HCT116 (cell line): Measurements from ENCODE around the gene FHIT. TPM values are rescaled to one million over a fixed set of nuclear protein-coding genes. Genes with fewer than 3 reads are reported as not detected.

ENCODE experiments used
- ATAC-seq: fragments of 200-7000 bp; cut with Tn5 transposase; 2 replicates; pipeline ENCODE4 v1.9.1; 2020; ENCODE audit warnings: mild to moderate bottlenecking, moderate library complexity
- BruUV-seq: library from RNA; stranded (reverse); fragments of 400-500 nt; replicated peaks from 2 replicates; lab custom pipeline; 2021; lab: Mats Ljungman, UMichigan
- CTCF ChIA-PET: fragments of 300-600 bp; sonication (Branson Sonifier 250); formaldehyde crosslinking; loops from one replicate; lab custom pipeline; 2021; ENCODE audit warnings: antibody characterized with exemption; lab: Charles Lee
- POLR2A ChIA-PET: fragments of 300-600, 350-600 bp; sonication (Branson Sonifier 250); formaldehyde crosslinking; loops from one replicate; lab custom pipeline; 2021; ENCODE audit warnings: antibody characterized with exemption; lab: Charles Lee
- RAD21 ChIA-PET, 2 experiments: fragments of 300-600 bp; sonication (Branson Sonifier 250); formaldehyde crosslinking; loops; one replicate each; lab custom pipeline; 2023; ENCODE audit warnings: low total read pairs in 2 of 2; ENCODE audit not compliant: uncharacterized antibody in 2 of 2, unreplicated experiment in 2 of 2, low non-redundant PET in 1 of 2; lab: Charles Lee
- DNase-seq: peaks from one replicate; pipeline ENCODE4 v3.0.0-alpha.2; 2010; ENCODE audit warnings: low read depth, low spot score
- H2AFZ ChIP-seq: fragments of 200-600 bp; shearing (Covaris generic), sonication (generic); 2 replicates; pipeline ENCODE4 v1.6.1; 2017; ENCODE audit warnings: low read depth, mixed run types, mixed read lengths, antibody characterized with exemption, low read length; ENCODE audit not compliant: poor library complexity, severe bottlenecking
- H3K27ac ChIP-seq: 2 replicates; pipeline ENCODE4 v1.5.1; 2012; ENCODE audit warnings: low read depth, low read length
- H3K27me3 ChIP-seq: fragments of 200-600 bp; sonication (generic); 2 replicates; pipeline ENCODE4 v1.6.1; 2016; ENCODE audit warnings: mixed run types, low read length, mixed read lengths; ENCODE audit not compliant: insufficient read depth
- H3K36me3 ChIP-seq, 2 experiments: fragments of 200-500 bp in 1 of 2; fragments of 200-600 bp in 1 of 2; sonication (Bioruptor generic) in 1 of 2; sonication (generic) in 1 of 2; 2 replicates each; pipeline versions ENCODE4 v1.5.1 to v1.6.1; 2014 to 2016; ENCODE audit warnings: low read length in 2 of 2, inconsistent platforms in 1 of 2, mixed read lengths in 1 of 2, mixed run types in 1 of 2; ENCODE audit not compliant: insufficient read depth in 2 of 2, control insufficient read depth in 1 of 2
- H3K4me1 ChIP-seq, 2 experiments: fragments of 200-600 bp in 1 of 2; sonication (generic) in 1 of 2; 2 replicates each; pipeline versions ENCODE4 v1.5.1 to v1.6.1; 2012 to 2017; ENCODE audit warnings: low read length in 2 of 2, inconsistent platforms in 1 of 2, mild to moderate bottlenecking in 1 of 2, mixed read lengths in 1 of 2, mixed run types in 1 of 2, moderate library complexity in 1 of 2; ENCODE audit not compliant: insufficient read depth in 2 of 2, control insufficient read depth in 1 of 2
- H3K4me2 ChIP-seq: fragments of 200-600 bp; sonication (generic); 2 replicates; pipeline ENCODE4 v1.6.1; 2017; ENCODE audit warnings: mixed run types, low read length, mixed read lengths
- H3K4me3 ChIP-seq, 2 experiments: fragments of 200-600 bp in 1 of 2; sonication (generic) in 1 of 2; replicated peaks in 1 of 2; 2 replicates each; pipeline ENCODE4 v1.5.1; 2011 to 2016; ENCODE audit warnings: low read length in 2 of 2, control low read depth in 1 of 2, low read depth in 1 of 2, mild to moderate bottlenecking in 1 of 2, mixed read lengths in 1 of 2, mixed run types in 1 of 2
- H3K79me2 ChIP-seq: fragments of 200-600 bp; sonication (generic); 2 replicates; pipeline ENCODE4 v1.6.1; 2017; ENCODE audit warnings: mild to moderate bottlenecking, mixed run types, low read length, moderate library complexity, mixed read lengths; ENCODE audit not compliant: insufficient read depth
- H3K9ac ChIP-seq: fragments of 200-600 bp; sonication (generic); 2 replicates; pipeline ENCODE4 v1.6.1; 2016; ENCODE audit warnings: low read length, mixed read lengths
- H3K9me2 ChIP-seq: fragments of 200-600 bp; sonication (generic), shearing (Covaris generic); 2 replicates; pipeline ENCODE4 v1.6.1; 2017; ENCODE audit warnings: mixed run types, mild to moderate bottlenecking, moderate library complexity; ENCODE audit not compliant: insufficient read depth
- H3K9me3 ChIP-seq, 2 experiments: fragments of 200-500 bp in 1 of 2; fragments of 200-600 bp in 1 of 2; sonication (Bioruptor generic) in 1 of 2; sonication (generic) in 1 of 2; 2 replicates each; pipeline ENCODE4 v1.6.1; 2014 to 2017; ENCODE audit warnings: low read length in 2 of 2, mixed read lengths in 2 of 2, inconsistent platforms in 1 of 2, low read depth in 1 of 2, mild to moderate bottlenecking in 1 of 2, mixed run types in 1 of 2, moderate library complexity in 1 of 2; ENCODE audit not compliant: control insufficient read depth in 1 of 2, insufficient read depth in 1 of 2
- H4K20me1 ChIP-seq: fragments of 200-600 bp; sonication (generic), shearing (Covaris generic); 2 replicates; pipeline ENCODE4 v1.6.1; 2017; ENCODE audit warnings: mixed run types, mild to moderate bottlenecking, moderate library complexity; ENCODE audit not compliant: insufficient read depth
- ATF3 ChIP-seq: IDR thresholded peaks from 2 replicates; pipeline ENCODE4 v1.6.1; 2012
- CBX3 ChIP-seq: IDR thresholded peaks from 2 replicates; pipeline ENCODE4 v1.6.1; 2012; ENCODE audit warnings: low read depth
- CEBPB ChIP-seq: IDR thresholded peaks from 2 replicates; pipeline ENCODE4 v1.6.1; 2012; ENCODE audit warnings: low read depth
- EZH2 ChIP-seq: fragments of 200-600 bp; sonication (generic); IDR thresholded peaks from 2 replicates; pipeline ENCODE4 v1.6.1; 2017; ENCODE audit warnings: antibody characterized with exemption, mixed run types
- EZH2phosphoT487 ChIP-seq: fragments of 200-600 bp; IDR thresholded peaks from 2 replicates; pipeline ENCODE4 v1.6.1; 2018; ENCODE audit warnings: antibody characterized with exemption, borderline replicate concordance
- MAX ChIP-seq: IDR thresholded peaks from 2 replicates; pipeline ENCODE4 v1.6.1; 2012
- POLR2A ChIP-seq: IDR thresholded peaks from 2 replicates; pipeline ENCODE4 v1.7.0; 2011; ENCODE audit warnings: borderline replicate concordance; ENCODE audit not compliant: insufficient read depth, insufficient read length; ENCODE audit errors: extremely low read depth
- RAD21 ChIP-seq: IDR thresholded peaks from 2 replicates; pipeline ENCODE4 v1.6.1; 2012; ENCODE audit warnings: low read depth, mild to moderate bottlenecking
- SIN3A ChIP-seq: IDR thresholded peaks from 2 replicates; pipeline ENCODE4 v1.6.1; 2012; ENCODE audit warnings: low read depth
- SP1 ChIP-seq: IDR thresholded peaks from 2 replicates; pipeline ENCODE4 v1.6.1; 2012; ENCODE audit warnings: low read depth
- SRF ChIP-seq: IDR thresholded peaks from 2 replicates; pipeline ENCODE4 v1.6.1; 2012; ENCODE audit warnings: low read depth
- TCF7L2 ChIP-seq: IDR thresholded peaks from 2 replicates; pipeline ENCODE4 v1.7.0; 2011; ENCODE audit warnings: borderline replicate concordance, inconsistent platforms; ENCODE audit not compliant: insufficient read depth, insufficient read length; ENCODE audit errors: extremely low read depth
- YY1 ChIP-seq: IDR thresholded peaks from 2 replicates; pipeline ENCODE4 v1.6.1; 2011; ENCODE audit warnings: low read length, low read depth, moderate library complexity, mild to moderate bottlenecking; ENCODE audit not compliant: insufficient replicate concordance; ENCODE audit errors: extremely low read depth
- ZFX ChIP-seq: fragments of 450-650 bp; IDR thresholded peaks from 2 replicates; pipeline ENCODE4 v1.6.1; 2017
- ZNF274 ChIP-seq: fragments of 200-500 bp; sonication (Bioruptor generic); IDR thresholded peaks from 2 replicates; pipeline ENCODE4 v1.6.1; 2014; ENCODE audit warnings: mild to moderate bottlenecking, low read depth, low read length, inconsistent platforms
- intact Hi-C: fragments of 100-400 bp; cut with micrococcal nuclease; formaldehyde crosslinking; loops from 2 replicates; pipeline ENCODE4 v1.10.0; 2022
- total RNA-seq: library from RNA; stranded (reverse); gene quantifications from one replicate; pipeline ENCODE4 v1.2.1, GENCODE V29; 2021; ENCODE audit not compliant: unreplicated experiment
- TF ChIP-seq, protein P1 (sequence below), 3 experiments: fragments of 200-600 bp in 1 of 3; sonication (generic) in 1 of 3; IDR thresholded peaks in 2 of 3; conservative IDR thresholded peaks in 1 of 3; 2 replicates each; pipeline ENCODE4 v1.5.1; 2012 to 2017; ENCODE audit warnings: low read depth in 2 of 3, low read length in 2 of 3, antibody characterized with exemption in 1 of 3, borderline replicate concordance in 1 of 3, control low read depth in 1 of 3, mild to moderate bottlenecking in 1 of 3, mixed read lengths in 1 of 3, mixed run types in 1 of 3, moderate library complexity in 1 of 3; ENCODE audit not compliant: insufficient read depth in 1 of 3
- TF ChIP-seq, protein P2 (sequence below): IDR thresholded peaks from 2 replicates; pipeline ENCODE4 v1.6.1; 2011; ENCODE audit warnings: mild to moderate bottlenecking, low read length, moderate library complexity; ENCODE audit not compliant: insufficient replicate concordance; ENCODE audit errors: extremely low read depth
- TF ChIP-seq, protein P3 (sequence below): IDR thresholded peaks from 2 replicates; pipeline ENCODE4 v1.6.1; 2012; ENCODE audit warnings: low read depth

Gene FHIT
- total RNA-seq, 1 experiment from 2014 or later: 20.1 TPM

GRCh38 chr3:60364475-60364874 is 886.8 kb downstream of the FHIT start:
- no peaks in the 10 kb centered on the region for H4K20me1 ChIP-seq
- ATAC-seq (no peak), DNase-seq (no peak)
- CTCF ChIA-PET: no interaction called here
- H3K9me3 ChIP-seq: no peaks in the 10 kb centered on the region
- H3K79me2 ChIP-seq: no peaks in the 10 kb centered on the region
- intact Hi-C loops: loop anchor here (10.0 kb wide), 1 partner anchor 50 kb away; no protein-coding TSS in a partner anchor
- no peaks in the 10 kb centered on the region for H3K27me3 ChIP-seq
- no peaks in the 10 kb centered on the region for H3K9me2 ChIP-seq
- RAD21 ChIA-PET: no interaction called here
- POLR2A ChIA-PET: no interaction called here
- no peak overlapping the region for H3K9ac ChIP-seq
- H3K4me3 ChIP-seq: no peak overlapping the region
- no TSS peak for BruUV-seq
- no peak overlapping the region for H2AFZ ChIP-seq
- no peaks in the 10 kb centered on the region for H3K36me3 ChIP-seq
- no peak overlapping the region for H3K27ac ChIP-seq
- peaks cover 0 to 3% of the 10 kb centered on the region in 2 experiments; a peak in 2 of 4 replicates for H3K4me1 ChIP-seq
- TF ChIP-seq YY1 (no peak), ATF3 (no peak), SRF (no peak), EZH2phosphoT487 (no peak), CEBPB (no peak), POLR2A (no peak), SP1 (no peak), SIN3A (no peak), RAD21 (no peak), ZNF274 (no peak), CBX3 (no peak), ZFX (no peak), MAX (no peak), EZH2 (no peak), TCF7L2 (no peak)
- TF ChIP-seq, protein P1, sequence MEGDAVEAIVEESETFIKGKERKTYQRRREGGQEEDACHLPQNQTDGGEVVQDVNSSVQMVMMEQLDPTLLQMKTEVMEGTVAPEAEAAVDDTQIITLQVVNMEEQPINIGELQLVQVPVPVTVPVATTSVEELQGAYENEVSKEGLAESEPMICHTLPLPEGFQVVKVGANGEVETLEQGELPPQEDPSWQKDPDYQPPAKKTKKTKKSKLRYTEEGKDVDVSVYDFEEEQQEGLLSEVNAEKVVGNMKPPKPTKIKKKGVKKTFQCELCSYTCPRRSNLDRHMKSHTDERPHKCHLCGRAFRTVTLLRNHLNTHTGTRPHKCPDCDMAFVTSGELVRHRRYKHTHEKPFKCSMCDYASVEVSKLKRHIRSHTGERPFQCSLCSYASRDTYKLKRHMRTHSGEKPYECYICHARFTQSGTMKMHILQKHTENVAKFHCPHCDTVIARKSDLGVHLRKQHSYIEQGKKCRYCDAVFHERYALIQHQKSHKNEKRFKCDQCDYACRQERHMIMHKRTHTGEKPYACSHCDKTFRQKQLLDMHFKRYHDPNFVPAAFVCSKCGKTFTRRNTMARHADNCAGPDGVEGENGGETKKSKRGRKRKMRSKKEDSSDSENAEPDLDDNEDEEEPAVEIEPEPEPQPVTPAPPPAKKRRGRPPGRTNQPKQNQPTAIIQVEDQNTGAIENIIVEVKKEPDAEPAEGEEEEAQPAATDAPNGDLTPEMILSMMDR (IDR thresholded peaks at IDR 0.05 in 2 of 3, conservative IDR thresholded peaks at IDR 0.05 in 1 of 3; ENCODE audit: borderline replicate concordance in 1 of 3, insufficient read depth in 1 of 3, low read depth in 2 of 3, low read length in 2 of 3): no peak
- TF ChIP-seq, protein P2, sequence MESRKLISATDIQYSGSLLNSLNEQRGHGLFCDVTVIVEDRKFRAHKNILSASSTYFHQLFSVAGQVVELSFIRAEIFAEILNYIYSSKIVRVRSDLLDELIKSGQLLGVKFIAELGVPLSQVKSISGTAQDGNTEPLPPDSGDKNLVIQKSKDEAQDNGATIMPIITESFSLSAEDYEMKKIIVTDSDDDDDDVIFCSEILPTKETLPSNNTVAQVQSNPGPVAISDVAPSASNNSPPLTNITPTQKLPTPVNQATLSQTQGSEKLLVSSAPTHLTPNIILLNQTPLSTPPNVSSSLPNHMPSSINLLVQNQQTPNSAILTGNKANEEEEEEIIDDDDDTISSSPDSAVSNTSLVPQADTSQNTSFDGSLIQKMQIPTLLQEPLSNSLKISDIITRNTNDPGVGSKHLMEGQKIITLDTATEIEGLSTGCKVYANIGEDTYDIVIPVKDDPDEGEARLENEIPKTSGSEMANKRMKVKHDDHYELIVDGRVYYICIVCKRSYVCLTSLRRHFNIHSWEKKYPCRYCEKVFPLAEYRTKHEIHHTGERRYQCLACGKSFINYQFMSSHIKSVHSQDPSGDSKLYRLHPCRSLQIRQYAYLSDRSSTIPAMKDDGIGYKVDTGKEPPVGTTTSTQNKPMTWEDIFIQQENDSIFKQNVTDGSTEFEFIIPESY: no peak
- TF ChIP-seq, protein P3, sequence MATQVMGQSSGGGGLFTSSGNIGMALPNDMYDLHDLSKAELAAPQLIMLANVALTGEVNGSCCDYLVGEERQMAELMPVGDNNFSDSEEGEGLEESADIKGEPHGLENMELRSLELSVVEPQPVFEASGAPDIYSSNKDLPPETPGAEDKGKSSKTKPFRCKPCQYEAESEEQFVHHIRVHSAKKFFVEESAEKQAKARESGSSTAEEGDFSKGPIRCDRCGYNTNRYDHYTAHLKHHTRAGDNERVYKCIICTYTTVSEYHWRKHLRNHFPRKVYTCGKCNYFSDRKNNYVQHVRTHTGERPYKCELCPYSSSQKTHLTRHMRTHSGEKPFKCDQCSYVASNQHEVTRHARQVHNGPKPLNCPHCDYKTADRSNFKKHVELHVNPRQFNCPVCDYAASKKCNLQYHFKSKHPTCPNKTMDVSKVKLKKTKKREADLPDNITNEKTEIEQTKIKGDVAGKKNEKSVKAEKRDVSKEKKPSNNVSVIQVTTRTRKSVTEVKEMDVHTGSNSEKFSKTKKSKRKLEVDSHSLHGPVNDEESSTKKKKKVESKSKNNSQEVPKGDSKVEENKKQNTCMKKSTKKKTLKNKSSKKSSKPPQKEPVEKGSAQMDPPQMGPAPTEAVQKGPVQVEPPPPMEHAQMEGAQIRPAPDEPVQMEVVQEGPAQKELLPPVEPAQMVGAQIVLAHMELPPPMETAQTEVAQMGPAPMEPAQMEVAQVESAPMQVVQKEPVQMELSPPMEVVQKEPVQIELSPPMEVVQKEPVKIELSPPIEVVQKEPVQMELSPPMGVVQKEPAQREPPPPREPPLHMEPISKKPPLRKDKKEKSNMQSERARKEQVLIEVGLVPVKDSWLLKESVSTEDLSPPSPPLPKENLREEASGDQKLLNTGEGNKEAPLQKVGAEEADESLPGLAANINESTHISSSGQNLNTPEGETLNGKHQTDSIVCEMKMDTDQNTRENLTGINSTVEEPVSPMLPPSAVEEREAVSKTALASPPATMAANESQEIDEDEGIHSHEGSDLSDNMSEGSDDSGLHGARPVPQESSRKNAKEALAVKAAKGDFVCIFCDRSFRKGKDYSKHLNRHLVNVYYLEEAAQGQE: no peak
- H3K4me2 ChIP-seq: no peak overlapping the region
